ENCODE results near the gene DGKA.

The DGKA gene

GRCh38 chr12:55957106-55957859 lies 26.3 kb downstream of the DGKA start:
- peaks cover 9% of the 10 kb centered on the region for H3K36me3 Mint-ChIP-seq (ENCODE audit: insufficient read depth)
- DNase-seq (ENCODE audit: low spot score in 2 of 2), result no peak
- no peaks in the 10 kb centered on the region for H3K9me3 Mint-ChIP-seq
- H3K4me1 Mint-ChIP-seq, result peaks cover 10% of the 10 kb centered on the region
- H3K27me3 Mint-ChIP-seq, result no peaks in the 10 kb centered on the region
- peak overlapping the region; percentile 52 for H3K27ac Mint-ChIP-seq (ENCODE audit: low read depth)
- ATAC-seq (replicated peaks; ENCODE audit: extremely low read depth, poor library complexity, severe bottlenecking), result no peak
- no peak overlapping the region for H3K4me3 Mint-ChIP-seq

GRCh38 chr12:55963760-55964159 lies 32.8 kb downstream of the DGKA start:
- DNase-seq (ENCODE audit: low spot score in 2 of 2), result no peak
- no peak overlapping the region for H3K4me3 Mint-ChIP-seq
- H3K27me3 Mint-ChIP-seq, result no peaks in the 10 kb centered on the region
- H3K36me3 Mint-ChIP-seq (ENCODE audit: insufficient read depth), result peaks cover 9% of the 10 kb centered on the region
- H3K27ac Mint-ChIP-seq (ENCODE audit: low read depth), result no peak overlapping the region
- no peak for ATAC-seq (replicated peaks; ENCODE audit: extremely low read depth, poor library complexity, severe bottlenecking)
- no peaks in the 10 kb centered on the region for H3K9me3 Mint-ChIP-seq
- H3K4me1 Mint-ChIP-seq, result peaks cover 31% of the 10 kb centered on the region

- DNase-seq (ENCODE audit: low spot score in 2 of 2) (no peak), ATAC-seq (replicated peaks; ENCODE audit: extremely low read depth, poor library complexity, severe bottlenecking) (no peak)
- Mint-ChIP-seq H3K4me3 (peak overlapping the region; percentile 94), H3K4me1 (peaks cover 31% of the 10 kb centered on the region), H3K36me3 (ENCODE audit: insufficient read depth) (peaks cover 9% of the 10 kb centered on the region), H3K27me3 (no peaks in the 10 kb centered on the region), H3K9me3 (no peaks in the 10 kb centered on the region), H3K27ac (ENCODE audit: low read depth) (no peak overlapping the region)
Measured at GRCh38 chr12:55965240-55965639, 34.3 kb downstream of the DGKA start.

DNA sequence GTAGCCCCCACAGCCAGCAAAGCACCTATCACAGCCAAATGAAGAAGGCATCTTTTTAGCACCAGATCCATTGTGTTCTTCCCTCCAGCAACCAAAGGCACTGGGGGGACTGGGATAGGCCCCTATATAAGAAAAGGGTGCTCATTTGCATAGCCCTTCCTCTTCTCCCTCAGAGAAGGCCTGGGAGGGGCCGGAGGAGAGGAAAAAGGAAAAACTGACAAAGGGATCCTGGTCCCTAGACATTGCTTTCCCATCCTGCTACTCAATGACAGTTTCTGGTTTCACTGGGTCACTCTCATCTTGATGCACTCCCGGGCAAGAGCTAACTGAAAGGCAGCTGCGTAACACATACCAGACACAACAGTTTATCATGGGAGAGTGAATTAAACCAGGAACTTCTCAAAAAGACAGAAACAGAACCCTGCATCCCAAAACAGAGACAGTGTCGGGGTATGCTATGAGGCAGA lies 35.0 kb downstream of the DGKA start, which contains the start of gene PMEL:
Gene PMEL (minus strand): TSS at position 102 of the 467 bp plus-strand sequence. CDS start 31 bp downstream, at position 71.
- peaks cover 9% of the 10 kb centered on the region for H3K36me3 Mint-ChIP-seq (ENCODE audit: insufficient read depth)
- peak within 1 kb of the TSS; percentile 89 for H3K27ac Mint-ChIP-seq (ENCODE audit: low read depth)
- H3K4me3 Mint-ChIP-seq, result peak within 1 kb of the TSS; percentile 94
- ATAC-seq (replicated peaks; ENCODE audit: extremely low read depth, poor library complexity, severe bottlenecking), result no peak
- H3K4me1 Mint-ChIP-seq, result peaks cover 31% of the 10 kb centered on the region
- no peaks in the 10 kb centered on the region for H3K27me3 Mint-ChIP-seq
- no peak for DNase-seq (ENCODE audit: low spot score in 2 of 2)
- H3K9me3 Mint-ChIP-seq, result no peaks in the 10 kb centered on the region

GRCh38 chr12:55966408-55967281 lies 35.7 kb downstream of the DGKA start, which contains the start of gene CDK2:
CDK2 (plus strand) TSS chr12:55966830; CDS start chr12:55967009, 179 bp downstream.
- Mint-ChIP-seq H3K36me3 (ENCODE audit: insufficient read depth) (peaks cover 9% of the 10 kb centered on the region), H3K4me1 (peaks cover 31% of the 10 kb centered on the region), H3K4me3 (peak within 1 kb of the TSS; percentile 94), H3K9me3 (no peaks in the 10 kb centered on the region), H3K27me3 (no peaks in the 10 kb centered on the region), H3K27ac (ENCODE audit: low read depth) (peak within 1 kb of the TSS; percentile 89)
- DNase-seq (ENCODE audit: low spot score in 2 of 2) (peak; percentile 73 to 77), ATAC-seq (replicated peaks; ENCODE audit: extremely low read depth, poor library complexity, severe bottlenecking) (peak; percentile 88)

DNA sequence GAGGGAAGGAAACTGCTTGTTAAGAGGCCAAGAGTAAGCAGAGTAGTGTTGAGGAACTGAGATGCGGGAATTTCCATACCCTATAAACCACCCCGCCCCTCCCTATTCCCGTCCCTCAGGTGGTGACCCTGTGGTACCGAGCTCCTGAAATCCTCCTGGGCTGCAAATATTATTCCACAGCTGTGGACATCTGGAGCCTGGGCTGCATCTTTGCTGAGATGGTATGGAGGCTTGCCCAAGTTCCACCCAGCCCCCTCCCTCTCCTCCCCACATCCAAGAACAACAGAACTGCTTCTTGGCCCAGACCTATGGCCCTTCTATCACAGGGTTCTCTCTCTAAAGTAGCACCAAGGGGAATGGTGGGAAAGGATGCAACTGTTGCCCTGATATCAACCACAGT lies 38.4 kb downstream of the DGKA start:
- peaks cover 31% of the 10 kb centered on the region for H3K4me1 Mint-ChIP-seq
- H3K27me3 Mint-ChIP-seq, result no peaks in the 10 kb centered on the region
- no peak overlapping the region for H3K27ac Mint-ChIP-seq (ENCODE audit: low read depth)
- no peak for ATAC-seq (replicated peaks; ENCODE audit: extremely low read depth, poor library complexity, severe bottlenecking)
- H3K9me3 Mint-ChIP-seq, result no peaks in the 10 kb centered on the region
- H3K36me3 Mint-ChIP-seq (ENCODE audit: insufficient read depth), result peaks cover 9% of the 10 kb centered on the region
- DNase-seq (ENCODE audit: low spot score in 2 of 2), result no peak
- no peak overlapping the region for H3K4me3 Mint-ChIP-seq

- DNase-seq (ENCODE audit: low spot score in 2 of 2) (no peak), ATAC-seq (replicated peaks; ENCODE audit: extremely low read depth, poor library complexity, severe bottlenecking) (no peak)
- peaks cover 26% of the 10 kb centered on the region for H3K4me1 Mint-ChIP-seq
- H3K27me3 Mint-ChIP-seq, result no peaks in the 10 kb centered on the region
- no peaks in the 10 kb centered on the region for H3K9me3 Mint-ChIP-seq
- no peak overlapping the region for H3K4me3 Mint-ChIP-seq
- peaks cover 5% of the 10 kb centered on the region for H3K36me3 Mint-ChIP-seq (ENCODE audit: insufficient read depth)
- H3K27ac Mint-ChIP-seq (ENCODE audit: low read depth), result no peak overlapping the region
Measured at GRCh38 chr12:55970775-55971174, 39.8 kb downstream of the DGKA start.

DNA sequence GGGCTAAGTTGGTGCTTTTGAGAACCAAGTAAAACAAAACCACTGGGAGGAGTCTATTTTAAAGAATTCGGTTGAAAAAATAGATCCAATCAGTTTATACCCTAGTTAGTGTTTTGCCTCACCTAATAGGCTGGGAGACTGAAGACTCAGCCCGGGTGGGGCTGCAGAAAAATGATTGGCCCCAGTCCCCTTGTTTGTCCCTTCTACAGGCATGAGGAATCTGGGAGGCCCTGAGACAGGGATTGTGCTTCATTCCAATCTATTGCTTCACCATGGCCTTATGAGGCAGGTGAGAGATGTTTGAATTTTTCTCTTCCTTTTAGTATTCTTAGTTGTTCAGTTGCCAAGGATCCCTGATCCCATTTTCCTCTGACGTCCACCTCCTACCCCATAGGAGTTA lies 41.1 kb downstream of the DGKA start:
- no peaks in the 10 kb centered on the region for H3K27me3 Mint-ChIP-seq
- no peak overlapping the region for H3K4me3 Mint-ChIP-seq
- no peak for DNase-seq (ENCODE audit: low spot score in 2 of 2)
- no peak for ATAC-seq (replicated peaks; ENCODE audit: extremely low read depth, poor library complexity, severe bottlenecking)
- H3K36me3 Mint-ChIP-seq (ENCODE audit: insufficient read depth), result peaks cover 3% of the 10 kb centered on the region
- H3K27ac Mint-ChIP-seq (ENCODE audit: low read depth), result no peak overlapping the region
- peaks cover 19% of the 10 kb centered on the region for H3K4me1 Mint-ChIP-seq
- H3K9me3 Mint-ChIP-seq, result no peaks in the 10 kb centered on the region

GRCh38 chr12:55972456-55972855 lies 41.5 kb downstream of the DGKA start:
- DNase-seq (ENCODE audit: low spot score in 2 of 2) (no peak), ATAC-seq (replicated peaks; ENCODE audit: extremely low read depth, poor library complexity, severe bottlenecking) (no peak)
- Mint-ChIP-seq H3K36me3 (ENCODE audit: insufficient read depth) (peaks cover 3% of the 10 kb centered on the region), H3K4me1 (peaks cover 15% of the 10 kb centered on the region), H3K4me3 (no peak overlapping the region), H3K9me3 (no peaks in the 10 kb centered on the region), H3K27me3 (no peaks in the 10 kb centered on the region), H3K27ac (ENCODE audit: low read depth) (no peak overlapping the region)

DNA sequence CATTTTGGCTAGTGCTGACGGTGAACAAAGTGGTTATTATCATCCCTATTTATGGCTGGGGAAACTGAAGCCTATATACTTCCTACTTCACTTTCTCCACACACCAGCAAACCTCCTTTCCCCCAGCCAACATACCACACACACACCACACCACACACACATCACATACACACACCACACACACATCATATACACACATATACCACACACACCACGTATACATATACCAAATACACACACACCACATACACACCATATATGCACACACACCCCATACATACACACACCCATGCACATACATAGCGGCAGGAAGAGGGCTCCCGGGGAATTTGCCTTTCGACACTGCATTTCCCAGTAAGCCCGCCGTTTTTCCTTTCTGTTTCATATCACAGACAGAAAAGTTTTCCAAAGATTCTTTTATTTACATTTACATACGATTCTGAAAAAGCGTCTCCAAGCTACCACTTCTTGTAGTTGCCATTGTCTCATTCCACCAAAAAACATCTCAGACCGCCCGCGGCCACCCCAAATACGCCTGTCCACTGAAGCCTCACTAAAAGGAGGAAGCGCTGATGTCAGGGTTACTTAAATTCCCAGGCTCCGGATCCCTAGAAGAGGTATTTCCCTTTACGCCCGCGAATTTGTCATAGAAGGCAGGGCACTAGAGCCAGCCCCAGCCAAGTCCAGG lies 42.1 kb downstream of the DGKA start:
- DNase-seq (ENCODE audit: low spot score in 2 of 2) (no peak), ATAC-seq (replicated peaks; ENCODE audit: extremely low read depth, poor library complexity, severe bottlenecking) (no peak)
- H3K27me3 Mint-ChIP-seq, result no peaks in the 10 kb centered on the region
- no peak overlapping the region for H3K27ac Mint-ChIP-seq (ENCODE audit: low read depth)
- no peaks in the 10 kb centered on the region for H3K36me3 Mint-ChIP-seq (ENCODE audit: insufficient read depth)
- H3K4me3 Mint-ChIP-seq, result no peak overlapping the region
- peaks cover 13% of the 10 kb centered on the region for H3K4me1 Mint-ChIP-seq
- H3K9me3 Mint-ChIP-seq, result no peaks in the 10 kb centered on the region

- Mint-ChIP-seq H3K4me3 (no peak within 1 kb of the TSS), H3K36me3 (ENCODE audit: insufficient read depth) (no peaks in the 10 kb centered on the region), H3K9me3 (no peaks in the 10 kb centered on the region), H3K27me3 (no peaks in the 10 kb centered on the region), H3K27ac (ENCODE audit: low read depth) (no peak within 1 kb of the TSS), H3K4me1 (peaks cover 16% of the 10 kb centered on the region)
- peak; percentile 91 for ATAC-seq (replicated peaks; ENCODE audit: extremely low read depth, poor library complexity, severe bottlenecking)
- DNase-seq (ENCODE audit: low spot score in 2 of 2), result peak; percentile 89 to 99
Measured at GRCh38 chr12:55973599-55974307, 42.8 kb downstream of the DGKA start, which contains the start of gene RAB5B. RAB5B (plus strand) TSS chr12:55974078; CDS start chr12:55986961, 12,883 bp downstream.

- no peak overlapping the region for H3K27ac Mint-ChIP-seq (ENCODE audit: low read depth)
- H3K4me3 Mint-ChIP-seq, result no peak overlapping the region
- peaks cover 21% of the 10 kb centered on the region for H3K4me1 Mint-ChIP-seq
- H3K9me3 Mint-ChIP-seq, result no peaks in the 10 kb centered on the region
- DNase-seq (ENCODE audit: low spot score in 2 of 2), result no peak
- ATAC-seq (replicated peaks; ENCODE audit: extremely low read depth, poor library complexity, severe bottlenecking), result no peak
- no peaks in the 10 kb centered on the region for H3K36me3 Mint-ChIP-seq (ENCODE audit: insufficient read depth)
- no peaks in the 10 kb centered on the region for H3K27me3 Mint-ChIP-seq
Measured at GRCh38 chr12:55974308-55974730, 43.4 kb downstream of the DGKA start.
